Inflammatory macrophage (primary cell): Measurements from ENCODE around the gene FBXO3.
"Not testable (repeated sequence)": the region's sequence is repeated elsewhere in the genome, so short reads cannot be mapped to it uniquely, and the experiment has no call there.

ENCODE experiments used
- DNase-seq, 2 donors: peaks; one replicate each; pipeline ENCODE4 v3.0.0-alpha.2; 2020 to 2022

Gene FBXO3

GRCh38 chr11:33772300-33772699 lies 2.0 kb downstream of the FBXO3 start:
- no peak for DNase-seq

- DNase-seq = no peak
These were observed 4.1 kb downstream of the FBXO3 start for GRCh38 chr11:33770236-33770635.

GRCh38 chr11:33769542-33769941 lies 4.8 kb downstream of the FBXO3 start:
- DNase-seq = no peak

- DNase-seq = no peak
These were observed 6.7 kb downstream of the FBXO3 start for GRCh38 chr11:33767624-33768023.

GRCh38 chr11:33766085-33766484 lies 8.2 kb downstream of the FBXO3 start:
- DNase-seq = no peak

GRCh38 chr11:33761471-33761870 lies 12.8 kb downstream of the FBXO3 start:
- DNase-seq = no peak

- DNase-seq = no peak
These were observed 20.9 kb downstream of the FBXO3 start for GRCh38 chr11:33753304-33753967.

GRCh38 chr11:33751878-33752277 lies 22.4 kb downstream of the FBXO3 start:
- DNase-seq = no peak

- no peak for DNase-seq
These were observed 26.3 kb downstream of the FBXO3 start for GRCh38 chr11:33747979-33748378.

GRCh38 chr11:33743291-33743690 lies 31.0 kb downstream of the FBXO3 start:
- no peak for DNase-seq

- peak in 1 of 2 donors; percentile 53 for DNase-seq
These were observed 32.0 kb downstream of the FBXO3 start for GRCh38 chr11:33742249-33742851.

- no peak for DNase-seq
These were observed 32.5 kb downstream of the FBXO3 start for GRCh38 chr11:33741806-33742205.

GRCh38 chr11:33737362-33737821 lies 36.9 kb downstream of the FBXO3 start:
- DNase-seq = no peak

GRCh38 chr11:33736148-33736812 lies 38.0 kb downstream of the FBXO3 start, which contains the start of gene CD59:
TSS of gene CD59 (minus strand) at chr11:33736423. CDS start at chr11:33722445, 13,978 bp downstream.
- DNase-seq = peak; percentile 71 to 78

- DNase-seq = peak; percentile 33 to 38
These were observed 38.8 kb downstream of the FBXO3 start for GRCh38 chr11:33735271-33736147.

GRCh38 chr11:33734441-33735270 lies 39.7 kb downstream of the FBXO3 start:
- DNase-seq = no peak

- no peak for DNase-seq
These were observed 40.3 kb downstream of the FBXO3 start for GRCh38 chr11:33733980-33734379.

- DNase-seq = peak; percentile 87 to 89
These were observed 42.4 kb downstream of the FBXO3 start for GRCh38 chr11:33731723-33732531.

GRCh38 chr11:33730716-33731115 lies 43.6 kb downstream of the FBXO3 start:
- DNase-seq = no peak

- DNase-seq = not testable (repeated sequence)
These were observed 45.2 kb downstream of the FBXO3 start for GRCh38 chr11:33729072-33729664.
